Fibroblast of lung (primary cell): ENCODE measurements around the gene C20orf96. TPM values are rescaled to one million over a fixed set of nuclear protein-coding genes. Genes with fewer than 3 reads are reported as not detected.

ENCODE experiments used
- DNase-seq, 2 donors: peaks; one replicate each; pipeline versions ENCODE4 v3.0.0 to v3.0.0-alpha.2; 2010; ENCODE audit warnings: low read depth in 2 of 2
- H2AFZ ChIP-seq: 2 replicates; pipeline ENCODE4 v1.5.1; 2012; ENCODE audit warnings: low read length, control low read depth, inconsistent platforms
- H3K27ac ChIP-seq: 2 replicates; pipeline ENCODE4 v1.5.1; 2011; ENCODE audit warnings: low read length, control low read depth; ENCODE audit not compliant: insufficient read depth
- H3K27me3 ChIP-seq: 2 replicates; pipeline ENCODE4 v1.5.1; 2011; ENCODE audit warnings: mild to moderate bottlenecking, low read length; ENCODE audit not compliant: control insufficient read depth, insufficient read depth
- H3K36me3 ChIP-seq: 2 replicates; pipeline ENCODE4 v1.5.1; 2011; ENCODE audit warnings: low read length; ENCODE audit not compliant: control insufficient read depth, insufficient read depth
- H3K4me1 ChIP-seq: 2 replicates; pipeline ENCODE4 v1.5.1; 2011; ENCODE audit warnings: low read length; ENCODE audit not compliant: control insufficient read depth, insufficient read depth; ENCODE audit errors: extremely low read depth
- H3K4me2 ChIP-seq: 2 replicates; pipeline ENCODE4 v1.5.1; 2011; ENCODE audit warnings: low read length, control low read depth; ENCODE audit not compliant: insufficient read depth; ENCODE audit errors: extremely low read depth
- H3K4me3 ChIP-seq, 4 experiments: fragments of 200-600 bp in 1 of 4; sonication (generic) in 1 of 4; replicated peaks in 1 of 4; 2 replicates each; pipeline ENCODE4 v1.5.1; 2011 to 2016; ENCODE audit warnings: low read length in 4 of 4, low read depth in 3 of 4, mild to moderate bottlenecking in 3 of 4, control low read depth in 2 of 4, inconsistent platforms in 1 of 4, mixed read lengths in 1 of 4; ENCODE audit not compliant: insufficient read depth in 1 of 4; ENCODE audit errors: control extremely low read depth in 1 of 4
- H3K79me2 ChIP-seq: 2 replicates; pipeline ENCODE4 v1.5.1; 2012; ENCODE audit warnings: mild to moderate bottlenecking, low read length, inconsistent platforms; ENCODE audit not compliant: control insufficient read depth, insufficient read depth
- H3K9ac ChIP-seq: 2 replicates; pipeline ENCODE4 v1.5.1; 2011; ENCODE audit warnings: mild to moderate bottlenecking, low read length, control low read depth; ENCODE audit not compliant: insufficient read depth
- H3K9me3 ChIP-seq: 2 replicates; pipeline ENCODE4 v1.5.1; 2012; ENCODE audit warnings: low read depth, low read length; ENCODE audit not compliant: control insufficient read depth, insufficient read depth
- H4K20me1 ChIP-seq: 2 replicates; pipeline ENCODE4 v1.5.1; 2011; ENCODE audit warnings: low read length; ENCODE audit not compliant: control insufficient read depth, insufficient read depth; ENCODE audit errors: extremely low read depth
- CTCF ChIP-seq, 2 donors: IDR thresholded peaks in 1 of 2; conservative IDR thresholded peaks in 1 of 2; 1 replicate in 1 of 2; 2 replicates in 1 of 2; pipeline ENCODE4 v1.5.1; 2011 to 2012; ENCODE audit warnings: low read length in 2 of 2, control low read depth in 1 of 2, inconsistent platforms in 1 of 2, low read depth in 1 of 2, mild to moderate bottlenecking in 1 of 2
- EZH2 ChIP-seq: IDR thresholded peaks from 2 replicates; pipeline ENCODE4 v1.5.1; 2012; ENCODE audit warnings: low read length, control low read depth, mild to moderate bottlenecking; ENCODE audit errors: missing control alignments
- polyA plus RNA-seq, 2 donors: library from polyadenylated mRNA; depleted of rRNA in 1 of 2; stranded (reverse) in 1 of 2; unstranded in 1 of 2; fragments of >200 nt; gene quantifications; 2 replicates each; pipeline ENCODE4 v1.2.1, GENCODE V29; 2011 to 2012; ENCODE audit warnings: missing spikeins in 1 of 2
- total RNA-seq: library from RNA; depleted of rRNA; stranded (reverse); fragments of >200 nt; gene quantifications from 2 replicates; pipeline ENCODE4 v1.2.1, GENCODE V29; 2014

Gene C20orf96
- total and polyA plus RNA-seq, 2 donors (not counting 1 experiment from before 2014, with no cell fraction given) = 4.8 to 8.9 TPM

- Histone ChIP-seq H3K4me3 (no peak overlapping the region), H3K4me2 (no peak overlapping the region), H3K79me2 (no peaks in the 10 kb centered on the region), H3K27me3 (no peaks in the 10 kb centered on the region), H2AFZ (no peak overlapping the region), H3K9ac (no peak overlapping the region), H3K9me3 (no peaks in the 10 kb centered on the region), H3K36me3 (no peaks in the 10 kb centered on the region), H3K27ac (no peak overlapping the region), H4K20me1 (no peaks in the 10 kb centered on the region), H3K4me1 (peaks cover 9% of the 10 kb centered on the region)
- no peak for TF ChIP-seq CTCF (conservative IDR thresholded peaks at IDR 0.05 in 1 of 2, IDR thresholded peaks at IDR 0.05 in 1 of 2; ENCODE audit: low read depth in 1 of 2, low read length in 2 of 2)
- TF ChIP-seq EZH2 = no peak
- DNase-seq = no peak
Measured at GRCh38 chr20:286508-286907, 4.0 kb downstream of the C20orf96 start.

DNA sequence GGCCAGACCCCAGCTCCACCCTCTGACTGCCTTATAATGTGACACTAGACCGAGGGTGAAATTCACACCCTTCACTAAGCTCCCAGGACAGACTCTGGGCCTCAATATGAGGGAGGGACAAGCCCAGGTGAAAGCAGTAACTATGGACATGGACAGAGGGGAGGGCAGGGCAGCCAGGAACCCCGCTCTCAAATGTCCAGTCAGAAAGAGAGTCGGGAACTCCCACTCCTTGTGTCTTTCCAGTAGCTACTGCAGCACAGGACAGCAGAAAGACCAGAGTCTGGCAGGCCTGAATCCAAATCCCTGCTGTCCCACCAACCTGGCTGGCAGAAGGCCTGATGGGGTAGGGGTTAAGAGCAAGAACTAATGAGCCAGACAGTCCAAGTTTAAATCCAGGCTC lies 6.4 kb downstream of the C20orf96 start:
- no peak overlapping the region for H3K9ac ChIP-seq
- DNase-seq = no peak
- no peak overlapping the region for H3K4me2 ChIP-seq
- H3K27me3 ChIP-seq = no peaks in the 10 kb centered on the region
- no peaks in the 10 kb centered on the region for H3K9me3 ChIP-seq
- H2AFZ ChIP-seq = no peak overlapping the region
- H3K27ac ChIP-seq = no peak overlapping the region
- H3K79me2 ChIP-seq = no peaks in the 10 kb centered on the region
- no peaks in the 10 kb centered on the region for H3K4me1 ChIP-seq
- no peak overlapping the region for H3K4me3 ChIP-seq
- no peaks in the 10 kb centered on the region for H4K20me1 ChIP-seq
- TF ChIP-seq CTCF (conservative IDR thresholded peaks at IDR 0.05 in 1 of 2, IDR thresholded peaks at IDR 0.05 in 1 of 2; ENCODE audit: low read depth in 1 of 2, low read length in 2 of 2) (no peak), EZH2 (no peak)
- H3K36me3 ChIP-seq = no peaks in the 10 kb centered on the region

GRCh38 chr20:278607-279571 lies 11.7 kb downstream of the C20orf96 start:
- H3K9ac ChIP-seq = no peak overlapping the region
- no peak overlapping the region for H3K4me3 ChIP-seq
- no peaks in the 10 kb centered on the region for H4K20me1 ChIP-seq
- H3K36me3 ChIP-seq = no peaks in the 10 kb centered on the region
- no peaks in the 10 kb centered on the region for H3K4me1 ChIP-seq
- no peak overlapping the region for H3K4me2 ChIP-seq
- no peak overlapping the region for H3K27ac ChIP-seq
- no peaks in the 10 kb centered on the region for H3K27me3 ChIP-seq
- no peak for DNase-seq
- no peaks in the 10 kb centered on the region for H3K9me3 ChIP-seq
- TF ChIP-seq CTCF (conservative IDR thresholded peaks at IDR 0.05 in 1 of 2, IDR thresholded peaks at IDR 0.05 in 1 of 2; ENCODE audit: low read depth in 1 of 2, low read length in 2 of 2) = no peak
- no peak for TF ChIP-seq EZH2
- H3K79me2 ChIP-seq = no peaks in the 10 kb centered on the region
- H2AFZ ChIP-seq = no peak overlapping the region
